ENCODE measurements around the gene MOSMO. TPM values are rescaled to one million over a fixed set of nuclear protein-coding genes. Genes with fewer than 3 reads are reported as not detected.

The MOSMO gene
- total and polyA plus RNA-seq, 4 donors, result 3.9 to 13.6 (median 4.5) TPM

DNA sequence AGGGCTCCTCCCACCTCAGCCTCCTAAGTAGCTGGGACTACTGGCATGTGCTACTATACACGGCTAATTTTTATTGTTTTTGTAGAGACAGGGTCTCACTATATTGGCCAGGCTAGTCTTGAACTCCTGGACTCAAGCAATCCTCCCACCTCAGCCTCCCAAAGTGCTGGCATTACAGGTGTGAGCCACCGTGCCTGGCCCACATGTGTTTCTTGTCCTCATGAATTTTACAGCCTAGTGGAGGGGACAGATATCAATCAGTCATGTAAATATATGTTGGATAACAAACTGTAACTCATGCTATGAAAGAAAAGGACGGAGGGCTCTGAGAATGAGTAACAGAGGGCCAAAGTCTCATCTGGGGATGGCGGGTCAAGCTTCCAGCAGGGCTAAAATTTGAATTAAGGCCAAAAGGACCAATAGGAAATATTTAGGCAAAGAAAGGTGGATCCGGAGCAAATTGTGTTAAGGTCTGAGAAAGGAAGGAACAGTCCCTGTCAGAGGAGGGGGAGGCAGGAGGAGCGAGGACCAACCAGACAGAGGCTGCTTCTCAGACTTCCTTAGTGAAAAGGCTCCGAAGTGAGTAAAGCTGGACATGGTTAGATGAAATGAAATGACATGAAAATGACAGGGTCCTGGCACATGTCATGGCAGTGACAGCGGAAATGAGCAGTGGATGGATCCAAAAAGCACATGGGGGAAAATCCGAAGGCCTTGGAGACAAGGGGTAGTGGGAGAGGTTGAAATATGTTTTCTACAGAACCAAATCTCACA lies 10.8 kb upstream of the MOSMO start:
- no peaks in the 10 kb centered on the region for H3K27me3 ChIP-seq (ENCODE audit: control insufficient read depth in 4 of 4, insufficient read depth in 4 of 4, low read length in 3 of 4)
- DNase-seq (ENCODE audit: low spot score), result no peak
- TF ChIP-seq, protein P1, sequence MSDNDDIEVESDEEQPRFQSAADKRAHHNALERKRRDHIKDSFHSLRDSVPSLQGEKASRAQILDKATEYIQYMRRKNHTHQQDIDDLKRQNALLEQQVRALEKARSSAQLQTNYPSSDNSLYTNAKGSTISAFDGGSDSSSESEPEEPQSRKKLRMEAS (IDR thresholded peaks at IDR 0.05), result no peak
- no peak for TF ChIP-seq NR2F2 (IDR thresholded peaks at IDR 0.05)
- TF ChIP-seq, protein P2, sequence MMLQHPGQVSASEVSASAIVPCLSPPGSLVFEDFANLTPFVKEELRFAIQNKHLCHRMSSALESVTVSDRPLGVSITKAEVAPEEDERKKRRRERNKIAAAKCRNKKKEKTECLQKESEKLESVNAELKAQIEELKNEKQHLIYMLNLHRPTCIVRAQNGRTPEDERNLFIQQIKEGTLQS (IDR thresholded peaks at IDR 0.05), result no peak
- no peak for TF ChIP-seq YY1 (IDR thresholded peaks at IDR 0.05)
- no peak for TF ChIP-seq RAD21 (IDR thresholded peaks at IDR 0.05)

DNA sequence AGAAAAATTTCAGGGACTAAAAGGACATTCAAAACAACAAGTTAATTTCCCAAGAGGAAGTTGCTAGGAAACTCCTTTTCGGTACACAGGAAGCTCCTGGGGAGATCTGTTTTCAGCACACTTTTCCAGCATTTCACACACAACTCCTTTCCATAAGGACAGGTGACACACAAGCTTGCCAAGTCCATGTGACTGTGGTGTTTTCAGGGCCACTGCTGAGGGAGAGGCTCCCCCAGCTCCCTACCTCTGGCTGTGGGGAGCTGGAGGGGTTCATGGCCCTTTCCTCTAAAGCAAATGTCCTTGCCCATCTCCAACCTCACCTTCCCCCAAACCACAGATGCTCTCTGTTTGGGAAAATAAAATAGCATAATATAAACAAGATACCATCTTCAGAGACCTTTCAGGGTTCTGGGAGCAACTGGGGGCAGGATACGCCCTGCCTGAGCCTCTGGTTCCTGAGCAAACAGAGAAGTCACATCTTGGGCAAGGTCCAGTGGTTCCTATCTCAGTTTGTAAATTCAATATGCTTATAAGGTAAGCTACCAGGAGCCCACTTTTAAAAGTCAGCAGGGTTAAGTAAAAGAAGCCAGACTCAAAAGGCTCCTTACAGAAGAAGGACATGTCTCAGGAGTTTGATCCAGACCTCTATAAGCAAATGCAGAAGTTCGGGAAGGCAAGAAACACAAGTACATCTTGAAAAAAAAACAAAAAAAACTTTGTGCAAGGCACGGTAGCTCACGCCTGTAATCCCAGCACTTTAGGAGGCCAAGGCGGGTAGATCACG lies 10.0 kb upstream of the MOSMO start:
- no peak for DNase-seq (ENCODE audit: low spot score)
- Histone ChIP-seq H3K9me3 (ENCODE audit: control insufficient read depth in 4 of 4, low read length in 3 of 4) (no peaks in the 10 kb centered on the region), H3K4me1 (ENCODE audit: control insufficient read depth in 4 of 4, insufficient read depth in 4 of 4, low read length in 3 of 4) (peaks cover 0 to 6% (median 4%) of the 10 kb centered on the region in 4 donors), H3K27ac (ENCODE audit: low read depth in 1 of 2, low read length in 2 of 2) (no peak overlapping the region), H3K9ac (ENCODE audit: low read depth in 1 of 2, low read length in 2 of 2) (no peak overlapping the region), H3K4me3 (ENCODE audit: low read depth in 1 of 3, low read length in 3 of 3) (no peak overlapping the region), H3K27me3 (ENCODE audit: control insufficient read depth in 4 of 4, insufficient read depth in 4 of 4, low read length in 3 of 4) (no peaks in the 10 kb centered on the region), H3K36me3 (ENCODE audit: control insufficient read depth in 4 of 4, insufficient read depth in 3 of 4, low read depth in 1 of 4, low read length in 3 of 4) (no peaks in the 10 kb centered on the region)
- TF ChIP-seq GABPA (IDR thresholded peaks at IDR 0.05 in 1 of 2, conservative IDR thresholded peaks at IDR 0.05 in 1 of 2), result no peak
- no peak for TF ChIP-seq RAD21 (IDR thresholded peaks at IDR 0.05)
- TF ChIP-seq, protein P2 (IDR thresholded peaks at IDR 0.05), result no peak
- TF ChIP-seq FOXA2 (IDR thresholded peaks at IDR 0.05), result no peak
- TF ChIP-seq RXRA (IDR thresholded peaks at IDR 0.05), result no peak
- TF ChIP-seq FOXA1 (IDR thresholded peaks at IDR 0.05), result no peak
- TF ChIP-seq, protein P1 (IDR thresholded peaks at IDR 0.05), result no peak
- TF ChIP-seq YY1 (IDR thresholded peaks at IDR 0.05), result no peak
- TF ChIP-seq TAF1 (conservative IDR thresholded peaks at IDR 0.05), result no peak
- TF ChIP-seq EGR1 (IDR thresholded peaks at IDR 0.05; ENCODE audit: low read depth in 2 of 2), result no peak
- TF ChIP-seq JUND (IDR thresholded peaks at IDR 0.05), result no peak
- TF ChIP-seq HNF4G (IDR thresholded peaks at IDR 0.05), result no peak
- TF ChIP-seq, protein P3, sequence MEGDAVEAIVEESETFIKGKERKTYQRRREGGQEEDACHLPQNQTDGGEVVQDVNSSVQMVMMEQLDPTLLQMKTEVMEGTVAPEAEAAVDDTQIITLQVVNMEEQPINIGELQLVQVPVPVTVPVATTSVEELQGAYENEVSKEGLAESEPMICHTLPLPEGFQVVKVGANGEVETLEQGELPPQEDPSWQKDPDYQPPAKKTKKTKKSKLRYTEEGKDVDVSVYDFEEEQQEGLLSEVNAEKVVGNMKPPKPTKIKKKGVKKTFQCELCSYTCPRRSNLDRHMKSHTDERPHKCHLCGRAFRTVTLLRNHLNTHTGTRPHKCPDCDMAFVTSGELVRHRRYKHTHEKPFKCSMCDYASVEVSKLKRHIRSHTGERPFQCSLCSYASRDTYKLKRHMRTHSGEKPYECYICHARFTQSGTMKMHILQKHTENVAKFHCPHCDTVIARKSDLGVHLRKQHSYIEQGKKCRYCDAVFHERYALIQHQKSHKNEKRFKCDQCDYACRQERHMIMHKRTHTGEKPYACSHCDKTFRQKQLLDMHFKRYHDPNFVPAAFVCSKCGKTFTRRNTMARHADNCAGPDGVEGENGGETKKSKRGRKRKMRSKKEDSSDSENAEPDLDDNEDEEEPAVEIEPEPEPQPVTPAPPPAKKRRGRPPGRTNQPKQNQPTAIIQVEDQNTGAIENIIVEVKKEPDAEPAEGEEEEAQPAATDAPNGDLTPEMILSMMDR (IDR thresholded peaks at IDR 0.05; ENCODE audit: low read depth, low read length, missing input control), result no peak
- TF ChIP-seq, protein P4, sequence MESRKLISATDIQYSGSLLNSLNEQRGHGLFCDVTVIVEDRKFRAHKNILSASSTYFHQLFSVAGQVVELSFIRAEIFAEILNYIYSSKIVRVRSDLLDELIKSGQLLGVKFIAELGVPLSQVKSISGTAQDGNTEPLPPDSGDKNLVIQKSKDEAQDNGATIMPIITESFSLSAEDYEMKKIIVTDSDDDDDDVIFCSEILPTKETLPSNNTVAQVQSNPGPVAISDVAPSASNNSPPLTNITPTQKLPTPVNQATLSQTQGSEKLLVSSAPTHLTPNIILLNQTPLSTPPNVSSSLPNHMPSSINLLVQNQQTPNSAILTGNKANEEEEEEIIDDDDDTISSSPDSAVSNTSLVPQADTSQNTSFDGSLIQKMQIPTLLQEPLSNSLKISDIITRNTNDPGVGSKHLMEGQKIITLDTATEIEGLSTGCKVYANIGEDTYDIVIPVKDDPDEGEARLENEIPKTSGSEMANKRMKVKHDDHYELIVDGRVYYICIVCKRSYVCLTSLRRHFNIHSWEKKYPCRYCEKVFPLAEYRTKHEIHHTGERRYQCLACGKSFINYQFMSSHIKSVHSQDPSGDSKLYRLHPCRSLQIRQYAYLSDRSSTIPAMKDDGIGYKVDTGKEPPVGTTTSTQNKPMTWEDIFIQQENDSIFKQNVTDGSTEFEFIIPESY (IDR thresholded peaks at IDR 0.05), result no peak
- TF ChIP-seq NR2F2 (IDR thresholded peaks at IDR 0.05), result no peak
- TF ChIP-seq, protein P5, sequence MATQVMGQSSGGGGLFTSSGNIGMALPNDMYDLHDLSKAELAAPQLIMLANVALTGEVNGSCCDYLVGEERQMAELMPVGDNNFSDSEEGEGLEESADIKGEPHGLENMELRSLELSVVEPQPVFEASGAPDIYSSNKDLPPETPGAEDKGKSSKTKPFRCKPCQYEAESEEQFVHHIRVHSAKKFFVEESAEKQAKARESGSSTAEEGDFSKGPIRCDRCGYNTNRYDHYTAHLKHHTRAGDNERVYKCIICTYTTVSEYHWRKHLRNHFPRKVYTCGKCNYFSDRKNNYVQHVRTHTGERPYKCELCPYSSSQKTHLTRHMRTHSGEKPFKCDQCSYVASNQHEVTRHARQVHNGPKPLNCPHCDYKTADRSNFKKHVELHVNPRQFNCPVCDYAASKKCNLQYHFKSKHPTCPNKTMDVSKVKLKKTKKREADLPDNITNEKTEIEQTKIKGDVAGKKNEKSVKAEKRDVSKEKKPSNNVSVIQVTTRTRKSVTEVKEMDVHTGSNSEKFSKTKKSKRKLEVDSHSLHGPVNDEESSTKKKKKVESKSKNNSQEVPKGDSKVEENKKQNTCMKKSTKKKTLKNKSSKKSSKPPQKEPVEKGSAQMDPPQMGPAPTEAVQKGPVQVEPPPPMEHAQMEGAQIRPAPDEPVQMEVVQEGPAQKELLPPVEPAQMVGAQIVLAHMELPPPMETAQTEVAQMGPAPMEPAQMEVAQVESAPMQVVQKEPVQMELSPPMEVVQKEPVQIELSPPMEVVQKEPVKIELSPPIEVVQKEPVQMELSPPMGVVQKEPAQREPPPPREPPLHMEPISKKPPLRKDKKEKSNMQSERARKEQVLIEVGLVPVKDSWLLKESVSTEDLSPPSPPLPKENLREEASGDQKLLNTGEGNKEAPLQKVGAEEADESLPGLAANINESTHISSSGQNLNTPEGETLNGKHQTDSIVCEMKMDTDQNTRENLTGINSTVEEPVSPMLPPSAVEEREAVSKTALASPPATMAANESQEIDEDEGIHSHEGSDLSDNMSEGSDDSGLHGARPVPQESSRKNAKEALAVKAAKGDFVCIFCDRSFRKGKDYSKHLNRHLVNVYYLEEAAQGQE (IDR thresholded peaks at IDR 0.05), result no peak
- no peak for TF ChIP-seq HNF4A (conservative IDR thresholded peaks at IDR 0.05)
- 89% methylated on average over 7 of the region's 7 CpGs for whole genome bisulfite sequencing

More for the DNA sequence above, 10.8 kb upstream of the MOSMO start:
- Histone ChIP-seq H3K4me3 (ENCODE audit: low read depth in 1 of 3, low read length in 3 of 3) (no peak overlapping the region), H3K27ac (ENCODE audit: low read depth in 1 of 2, low read length in 2 of 2) (no peak overlapping the region), H3K9ac (ENCODE audit: low read depth in 1 of 2, low read length in 2 of 2) (no peak overlapping the region), H3K36me3 (ENCODE audit: control insufficient read depth in 4 of 4, insufficient read depth in 3 of 4, low read depth in 1 of 4, low read length in 3 of 4) (no peaks in the 10 kb centered on the region), H3K4me1 (ENCODE audit: control insufficient read depth in 4 of 4, insufficient read depth in 4 of 4, low read length in 3 of 4) (peaks cover 0 to 6% (median 4%) of the 10 kb centered on the region in 4 donors), H3K9me3 (ENCODE audit: control insufficient read depth in 4 of 4, low read length in 3 of 4) (no peaks in the 10 kb centered on the region)
- WGBS, result 71% methylated on average over 9 of the region's 9 CpGs

All from liver (tissue), 9 donors.